ENCODE measurements around the gene PDYN. TPM values are rescaled to one million over a fixed set of nuclear protein-coding genes. Genes with fewer than 3 reads are reported as not detected.

The PDYN gene
- total RNA-seq, 1 experiment from 2014 or later = not detected

DNA sequence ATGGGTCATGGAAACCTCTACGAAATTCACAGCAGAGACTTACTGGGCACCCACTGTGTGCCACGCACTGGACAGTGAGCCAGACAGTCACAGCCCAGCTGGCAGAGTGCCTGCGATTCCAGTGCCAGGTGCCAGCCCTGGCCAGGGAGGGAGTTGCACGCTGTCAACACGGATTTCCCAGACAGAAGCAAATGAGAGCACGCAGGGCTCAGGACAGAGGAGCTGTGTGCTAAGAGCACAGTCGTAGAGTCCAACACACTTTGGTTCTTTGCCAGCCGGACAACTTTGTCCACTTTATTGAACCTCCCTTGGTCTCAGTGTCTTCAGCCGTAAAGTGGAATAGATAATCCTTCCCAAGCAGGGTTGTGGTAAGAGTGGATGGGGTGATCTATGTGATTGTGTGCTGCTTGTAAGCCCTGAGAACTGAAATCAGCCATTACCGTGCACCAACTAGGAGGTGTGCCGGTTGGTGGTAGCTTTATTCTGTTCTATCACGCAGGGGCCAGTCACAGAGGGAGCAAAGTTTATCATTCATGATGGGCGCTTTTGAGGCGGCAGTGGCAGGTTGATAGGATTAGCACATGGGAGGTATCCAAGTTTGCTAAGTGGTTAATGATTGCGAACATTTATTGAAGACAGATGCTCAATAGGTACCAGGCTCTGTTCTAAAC lies 58.0 kb downstream of the PDYN start:
- no peak for DNase-seq (ENCODE audit: extremely low read depth, low read depth)

DNA sequence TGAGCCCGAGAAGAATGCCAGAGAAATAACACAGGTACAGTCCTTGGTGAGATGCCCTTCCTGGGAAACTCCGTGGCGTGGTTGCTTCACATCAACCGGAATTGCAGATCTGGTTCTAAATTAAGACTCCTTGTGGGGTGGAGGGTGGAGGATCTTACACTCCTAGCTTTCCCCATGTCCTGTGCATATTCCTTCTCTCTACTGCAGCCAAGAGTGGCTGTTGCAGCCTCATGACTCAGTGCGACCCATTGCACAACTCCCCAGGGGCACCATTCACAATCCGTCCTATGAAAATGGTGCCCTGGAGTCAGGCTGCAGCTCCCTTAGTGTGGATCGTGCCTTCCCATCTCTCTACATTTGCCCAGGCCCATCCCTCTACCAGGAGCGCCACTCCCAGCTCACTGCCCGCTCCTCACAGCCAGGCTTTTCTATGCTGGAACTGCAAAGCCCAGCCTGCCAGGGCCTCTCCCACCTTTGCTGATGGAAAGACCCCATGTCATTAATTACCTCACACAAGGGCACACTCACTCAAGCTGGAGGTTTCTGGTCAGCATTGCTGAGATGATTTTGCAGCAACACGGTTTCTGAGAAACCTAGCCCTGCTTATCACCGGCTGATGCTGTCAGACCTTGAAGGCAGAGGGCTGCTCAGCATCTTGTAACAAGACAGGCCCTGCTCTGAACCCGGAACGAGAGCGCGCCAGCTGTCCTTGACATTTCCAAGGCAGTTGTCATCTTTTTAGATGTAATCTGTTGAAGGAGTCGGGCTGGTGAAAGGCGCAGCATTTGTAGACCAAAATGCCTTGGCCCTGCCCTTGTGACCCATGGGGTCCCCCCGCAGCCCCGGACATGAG lies 58.9 kb downstream of the PDYN start:
- peak; percentile 91 for DNase-seq (ENCODE audit: extremely low read depth, low read depth)

DNA sequence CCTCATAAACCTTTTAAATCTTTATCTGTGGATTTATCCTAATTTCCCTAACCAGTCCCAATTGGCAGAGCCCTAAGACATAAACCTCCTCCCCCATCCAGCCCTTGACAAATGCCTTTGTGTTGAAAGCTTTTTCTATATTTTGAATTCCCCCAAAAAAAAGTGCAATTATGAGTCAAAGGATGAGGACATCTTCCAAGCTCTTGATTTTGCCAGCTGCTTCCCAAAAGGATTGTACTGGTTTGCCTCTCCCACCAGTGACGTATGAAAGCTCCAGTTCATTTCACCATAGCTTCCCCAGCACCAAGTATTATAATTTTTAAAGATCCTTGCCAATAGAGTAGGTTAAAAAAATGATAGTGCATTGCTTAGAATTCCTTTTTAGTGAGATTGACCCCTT lies 59.7 kb downstream of the PDYN start:
- no peak for DNase-seq (ENCODE audit: extremely low read depth, low read depth)

DNA sequence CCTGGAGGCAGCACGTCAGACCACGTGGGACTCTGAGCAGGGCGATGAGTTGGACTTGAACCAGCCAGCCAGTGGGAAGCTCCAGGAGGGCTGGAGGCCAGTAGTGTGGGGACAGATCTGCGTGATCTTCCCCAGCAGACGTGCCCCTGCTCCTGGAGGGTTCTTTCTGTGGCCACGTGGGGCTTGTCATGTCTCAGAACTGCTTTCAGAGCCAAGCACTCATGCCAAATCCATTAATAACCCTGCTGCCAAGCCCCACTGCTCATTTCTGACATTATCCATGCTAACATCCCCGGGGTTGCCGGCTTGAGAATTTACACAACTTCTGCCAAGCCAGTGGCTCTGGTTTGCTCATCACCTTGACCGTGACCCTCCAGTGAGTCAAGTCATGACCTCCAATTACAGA lies 60.4 kb downstream of the PDYN start:
- no peak for DNase-seq (ENCODE audit: extremely low read depth, low read depth)

DNA sequence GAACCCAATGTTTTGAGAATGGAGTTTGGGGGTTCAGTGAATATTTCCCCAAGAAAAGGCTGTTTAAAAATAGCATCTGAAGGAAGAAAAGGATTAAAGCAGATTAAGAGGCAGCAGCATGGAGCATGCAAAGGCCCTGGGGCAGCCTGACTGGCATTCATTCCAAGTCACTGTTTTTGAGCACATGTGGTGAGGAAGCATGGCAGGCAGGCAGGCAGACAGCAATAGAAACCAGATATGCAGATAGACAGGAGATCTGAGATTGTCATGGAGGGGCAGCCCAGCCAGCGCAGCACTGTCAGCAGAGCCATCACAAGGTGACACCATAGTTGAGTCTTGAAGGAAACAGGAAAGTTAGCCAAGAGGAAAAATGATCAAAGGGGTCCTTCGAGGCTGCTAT lies 60.9 kb downstream of the PDYN start:
- no peak for DNase-seq (ENCODE audit: extremely low read depth, low read depth)

DNA sequence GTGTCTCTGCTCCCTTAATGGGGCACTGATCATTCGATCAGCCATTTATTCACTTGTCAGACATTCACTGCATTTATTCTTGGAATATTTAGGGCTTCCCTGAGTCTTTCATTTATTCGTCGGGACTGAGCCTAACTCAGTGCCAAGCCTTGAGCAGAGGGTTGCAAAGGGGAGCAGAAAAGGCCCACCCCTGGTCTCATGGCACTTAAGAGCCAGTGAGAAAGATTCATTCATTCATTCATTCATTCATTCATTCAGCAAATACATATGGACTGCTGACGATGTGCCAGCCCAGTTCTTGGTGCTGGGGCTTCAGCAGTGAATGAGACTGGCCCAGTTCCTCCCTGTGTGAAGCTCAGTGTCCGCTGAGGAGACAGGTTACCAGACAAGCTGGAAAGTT lies 62.0 kb downstream of the PDYN start:
- no peak for DNase-seq (ENCODE audit: extremely low read depth, low read depth)

DNA sequence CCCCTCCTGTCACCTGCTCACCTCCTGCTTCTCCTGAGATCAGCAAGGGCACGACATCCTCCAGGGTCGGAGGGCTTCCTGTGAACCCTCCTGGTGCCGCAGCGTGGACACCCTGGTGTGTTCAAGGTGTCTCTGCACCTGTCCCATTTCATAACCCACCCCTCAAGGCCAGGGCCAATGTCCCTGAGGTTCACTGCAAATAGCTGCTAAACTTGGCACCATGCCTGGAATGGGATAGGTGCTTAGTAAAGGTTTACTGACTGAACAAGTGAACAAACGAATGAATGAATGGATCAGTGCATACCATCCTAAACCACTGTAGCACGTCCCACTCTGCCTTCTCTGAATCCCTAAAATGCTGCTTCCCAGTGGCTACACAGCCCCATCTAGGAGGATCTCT lies 63.7 kb downstream of the PDYN start:
- DNase-seq (ENCODE audit: extremely low read depth, low read depth) = no peak

DNA sequence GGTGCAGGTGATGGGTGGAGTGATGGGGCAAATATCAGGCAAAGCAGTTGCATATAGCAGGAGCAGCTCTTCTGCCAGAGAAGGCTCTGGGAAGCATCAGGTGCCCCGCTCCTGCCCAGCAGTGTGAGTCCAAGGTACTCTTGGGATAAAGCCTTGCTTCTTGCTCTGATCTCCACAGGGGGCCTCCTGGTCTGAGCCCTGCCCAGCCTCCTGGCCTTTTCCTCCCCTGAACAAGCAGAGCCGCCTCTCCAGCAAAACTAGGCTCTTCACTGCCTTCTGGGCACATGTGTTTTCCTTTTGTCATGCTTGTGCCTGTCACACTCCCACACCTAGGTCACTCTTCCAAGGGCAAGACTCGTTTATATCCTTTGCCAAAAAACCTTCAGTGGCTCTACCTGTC lies 64.4 kb downstream of the PDYN start:
- DNase-seq (ENCODE audit: extremely low read depth, low read depth) = no peak

DNA sequence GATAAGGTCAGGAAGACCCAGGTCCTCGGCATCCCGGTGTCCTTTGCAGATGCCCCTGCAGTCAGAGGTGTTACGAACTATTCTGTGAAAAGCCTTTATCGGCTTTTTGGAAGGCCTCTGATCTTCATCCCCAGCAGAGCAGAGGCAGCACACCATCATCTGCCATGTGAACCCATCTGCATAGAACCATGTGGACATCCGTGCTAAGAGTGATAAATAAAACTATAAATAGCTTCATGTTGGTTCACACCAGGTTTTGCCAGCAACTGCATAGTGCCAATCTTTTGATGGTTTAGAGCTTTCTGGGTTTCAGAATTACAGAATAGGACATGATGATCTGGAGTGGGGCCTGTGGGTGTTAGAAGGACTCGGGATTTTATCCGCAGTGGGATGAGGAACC lies 65.1 kb downstream of the PDYN start:
- no peak for DNase-seq (ENCODE audit: extremely low read depth, low read depth)

Other genes with a start within 250 kb of the PDYN start
- 5.7 and 6.2 TPM in 2 replicates for gene SIRPA, start 98.7 kb downstream of the PDYN start, total RNA-seq (2014; rRNA removed; shearing (Covaris generic))
- gene STK35, start 107.8 kb upstream of the PDYN start, total RNA-seq (2014; rRNA removed; shearing (Covaris generic)) = 21.8 and 23.5 TPM in 2 replicates

Measured in NCI-H460 (cell line).